GM12801 (cell line): ENCODE measurements around the gene TBC1D4.

ENCODE experiments used
- CTCF ChIP-seq: IDR thresholded peaks from one replicate; pipeline ENCODE4 v1.5.1; 2011; ENCODE audit warnings: control low read depth; ENCODE audit not compliant: insufficient read length; ENCODE audit errors: extremely low read depth

TBC1D4 gene

GRCh38 chr13:75360170-75360569 lies 121.8 kb downstream of the TBC1D4 start:
- no peak for TF ChIP-seq CTCF

- TF ChIP-seq CTCF: no peak
Observed at GRCh38 chr13:75359266-75359665, 122.7 kb downstream of the TBC1D4 start.

- TF ChIP-seq CTCF: peak; percentile 13
Observed at GRCh38 chr13:75357576-75358289, 124.2 kb downstream of the TBC1D4 start.

GRCh38 chr13:75356421-75356820 lies 125.5 kb downstream of the TBC1D4 start:
- no peak for TF ChIP-seq CTCF

- no peak for TF ChIP-seq CTCF
Observed at GRCh38 chr13:75355609-75356008, 126.4 kb downstream of the TBC1D4 start.

- no peak for TF ChIP-seq CTCF
Observed at GRCh38 chr13:75353781-75354193, 128.2 kb downstream of the TBC1D4 start.

- no peak for TF ChIP-seq CTCF
Observed at GRCh38 chr13:75352641-75353327, 129.2 kb downstream of the TBC1D4 start.
